ENCODE results near the gene GDPD5. TPM values are rescaled to one million over a fixed set of nuclear protein-coding genes. Genes with fewer than 3 reads are reported as not detected.
A peak's percentile ranks its signal among the peaks of the same experiment; 100 is the strongest.

The GDPD5 gene
- total and polyA plus RNA-seq, 2 donors (not counting 1 experiment from before 2014, with no cell fraction given), result 2.5 to 3.1 TPM

- no peaks in the 10 kb centered on the region for H3K79me2 ChIP-seq (ENCODE audit: control insufficient read depth, insufficient read depth, low read length)
- DNase-seq (ENCODE audit: low read depth in 2 of 2), result peak; percentile 41 to 47
- TF ChIP-seq CTCF (conservative IDR thresholded peaks at IDR 0.05 in 1 of 2, IDR thresholded peaks at IDR 0.05 in 1 of 2; ENCODE audit: low read depth in 1 of 2, low read length in 2 of 2) (no peak), EZH2 (IDR thresholded peaks at IDR 0.05; ENCODE audit: low read length, missing control alignments) (no peak)
- no peaks in the 10 kb centered on the region for H3K36me3 ChIP-seq (ENCODE audit: control insufficient read depth, insufficient read depth, low read length)
- no peak overlapping the region for H3K4me3 ChIP-seq (replicated peaks in 1 of 4; ENCODE audit: control extremely low read depth in 1 of 4, insufficient read depth in 1 of 4, low read depth in 3 of 4, low read length in 4 of 4)
- no peaks in the 10 kb centered on the region for H3K9me3 ChIP-seq (ENCODE audit: control insufficient read depth, insufficient read depth, low read depth, low read length)
- H3K27me3 ChIP-seq (ENCODE audit: control insufficient read depth, insufficient read depth, low read length), result no peaks in the 10 kb centered on the region
- H3K4me2 ChIP-seq (ENCODE audit: extremely low read depth, insufficient read depth, low read length), result peak overlapping the region; percentile 62
- no peak overlapping the region for H3K9ac ChIP-seq (ENCODE audit: insufficient read depth, low read length)
- no peaks in the 10 kb centered on the region for H4K20me1 ChIP-seq (ENCODE audit: control insufficient read depth, extremely low read depth, insufficient read depth, low read length)
- peak overlapping the region; percentile 37 for H2AFZ ChIP-seq (ENCODE audit: low read length)
- H3K27ac ChIP-seq (ENCODE audit: insufficient read depth, low read length), result peak overlapping the region; percentile 50
- peaks cover 15% of the 10 kb centered on the region for H3K4me1 ChIP-seq (ENCODE audit: control insufficient read depth, extremely low read depth, insufficient read depth, low read length)
Observed at GRCh38 chr11:75475767-75476650, 49.7 kb downstream of the GDPD5 start.

GRCh38 chr11:75474878-75475766 is 50.6 kb downstream of the GDPD5 start:
- Histone ChIP-seq H3K36me3 (ENCODE audit: control insufficient read depth, insufficient read depth, low read length) (no peaks in the 10 kb centered on the region), H3K4me2 (ENCODE audit: extremely low read depth, insufficient read depth, low read length) (peak overlapping the region; percentile 62), H3K9me3 (ENCODE audit: control insufficient read depth, insufficient read depth, low read depth, low read length) (no peaks in the 10 kb centered on the region), H3K27ac (ENCODE audit: insufficient read depth, low read length) (peak overlapping the region; percentile 50), H3K27me3 (ENCODE audit: control insufficient read depth, insufficient read depth, low read length) (no peaks in the 10 kb centered on the region), H3K79me2 (ENCODE audit: control insufficient read depth, insufficient read depth, low read length) (no peaks in the 10 kb centered on the region), H3K4me1 (ENCODE audit: control insufficient read depth, extremely low read depth, insufficient read depth, low read length) (peaks cover 15% of the 10 kb centered on the region), H4K20me1 (ENCODE audit: control insufficient read depth, extremely low read depth, insufficient read depth, low read length) (no peaks in the 10 kb centered on the region), H3K4me3 (replicated peaks in 1 of 4; ENCODE audit: control extremely low read depth in 1 of 4, insufficient read depth in 1 of 4, low read depth in 3 of 4, low read length in 4 of 4) (peak overlapping the region in 1 of 4 experiments; percentile 22), H3K9ac (ENCODE audit: insufficient read depth, low read length) (no peak overlapping the region), H2AFZ (ENCODE audit: low read length) (peak overlapping the region; percentile 67)
- TF ChIP-seq EZH2 (IDR thresholded peaks at IDR 0.05; ENCODE audit: low read length, missing control alignments), result no peak
- no peak for TF ChIP-seq CTCF (conservative IDR thresholded peaks at IDR 0.05 in 1 of 2, IDR thresholded peaks at IDR 0.05 in 1 of 2; ENCODE audit: low read depth in 1 of 2, low read length in 2 of 2)
- peak; percentile 29 to 52 for DNase-seq (ENCODE audit: low read depth in 2 of 2)

GRCh38 chr11:75474240-75474639 is 51.5 kb downstream of the GDPD5 start:
- no peaks in the 10 kb centered on the region for H3K36me3 ChIP-seq (ENCODE audit: control insufficient read depth, insufficient read depth, low read length)
- H3K9me3 ChIP-seq (ENCODE audit: control insufficient read depth, insufficient read depth, low read depth, low read length), result no peaks in the 10 kb centered on the region
- H3K79me2 ChIP-seq (ENCODE audit: control insufficient read depth, insufficient read depth, low read length), result no peaks in the 10 kb centered on the region
- H3K4me1 ChIP-seq (ENCODE audit: control insufficient read depth, extremely low read depth, insufficient read depth, low read length), result peaks cover 17% of the 10 kb centered on the region
- H3K27ac ChIP-seq (ENCODE audit: insufficient read depth, low read length), result no peak overlapping the region
- H3K27me3 ChIP-seq (ENCODE audit: control insufficient read depth, insufficient read depth, low read length), result no peaks in the 10 kb centered on the region
- H4K20me1 ChIP-seq (ENCODE audit: control insufficient read depth, extremely low read depth, insufficient read depth, low read length), result no peaks in the 10 kb centered on the region
- peak overlapping the region; percentile 3 for H3K4me2 ChIP-seq (ENCODE audit: extremely low read depth, insufficient read depth, low read length)
- DNase-seq (ENCODE audit: low read depth in 2 of 2), result peak; percentile 32 to 36
- H2AFZ ChIP-seq (ENCODE audit: low read length), result no peak overlapping the region
- TF ChIP-seq CTCF (conservative IDR thresholded peaks at IDR 0.05 in 1 of 2, IDR thresholded peaks at IDR 0.05 in 1 of 2; ENCODE audit: low read depth in 1 of 2, low read length in 2 of 2) (no peak), EZH2 (IDR thresholded peaks at IDR 0.05; ENCODE audit: low read length, missing control alignments) (no peak)
- no peak overlapping the region for H3K9ac ChIP-seq (ENCODE audit: insufficient read depth, low read length)
- H3K4me3 ChIP-seq (replicated peaks in 1 of 4; ENCODE audit: control extremely low read depth in 1 of 4, insufficient read depth in 1 of 4, low read depth in 3 of 4, low read length in 4 of 4), result no peak overlapping the region

Data from fibroblast of lung (primary cell).